Glutamatergic neuron (in vitro differentiated cells): ENCODE results near the gene ZNF497. TPM values are rescaled to one million over a fixed set of nuclear protein-coding genes. Genes with fewer than 3 reads are reported as not detected.
A peak's percentile ranks its signal among the peaks of the same experiment; 100 is the strongest.

Experiments used
- DNase-seq: peaks from one replicate; pipeline ENCODE4 v3.0.0; 2022
- H3K27ac Mint-ChIP-seq: one replicate; pipeline ENCODE4 v1.8.0; 2020; ENCODE audit warnings: mild to moderate bottlenecking, mixed read lengths, inconsistent platforms; ENCODE audit not compliant: unreplicated experiment
- H3K27me3 Mint-ChIP-seq: one replicate; pipeline ENCODE4 v1.8.0; 2020; ENCODE audit warnings: mild to moderate bottlenecking, moderate library complexity, mixed read lengths, inconsistent platforms; ENCODE audit not compliant: unreplicated experiment
- H3K36me3 Mint-ChIP-seq: one replicate; pipeline ENCODE4 v1.8.0; 2020; ENCODE audit warnings: mild to moderate bottlenecking, mixed read lengths, inconsistent platforms; ENCODE audit not compliant: unreplicated experiment
- H3K4me1 Mint-ChIP-seq: one replicate; pipeline ENCODE4 v1.8.0; 2020; ENCODE audit warnings: mild to moderate bottlenecking, low read depth, mixed read lengths, inconsistent platforms; ENCODE audit not compliant: unreplicated experiment
- H3K4me3 Mint-ChIP-seq: one replicate; pipeline ENCODE4 v1.8.0; 2020; ENCODE audit warnings: mild to moderate bottlenecking, mixed read lengths, inconsistent platforms; ENCODE audit not compliant: unreplicated experiment
- H3K9me3 Mint-ChIP-seq: one replicate; pipeline ENCODE4 v1.8.0; 2020; ENCODE audit warnings: mild to moderate bottlenecking, moderate library complexity, mixed read lengths, inconsistent platforms; ENCODE audit not compliant: unreplicated experiment
- CTCF ChIP-seq: fragments of 200-600 bp; sonication (generic); IDR thresholded peaks from one replicate; pipeline ENCODE4 v1.5.0; 2021; ENCODE audit not compliant: partially characterized antibody, unreplicated experiment
- total RNA-seq: library from RNA; stranded (reverse); fragmentation: NEBNext Ultra II Directional; extraction: Animal tissue kit (Norgen Biotek cat#: 25700); gene quantifications from one replicate; pipeline ENCODE4 v1.2.1, GENCODE V29; 2021; ENCODE audit not compliant: unreplicated experiment

The ZNF497 gene
- total RNA-seq, 1 donor from 2014 or later: 3.5 TPM

- H3K9me3 Mint-ChIP-seq: peaks cover 16% of the 10 kb centered on the region
- H3K27me3 Mint-ChIP-seq: peaks cover 6% of the 10 kb centered on the region
- H3K4me3 Mint-ChIP-seq: no peak overlapping the region
- H3K4me1 Mint-ChIP-seq: no peaks in the 10 kb centered on the region
- no peaks in the 10 kb centered on the region for H3K36me3 Mint-ChIP-seq
- no peak for DNase-seq
- TF ChIP-seq CTCF: no peak
- no peak overlapping the region for H3K27ac Mint-ChIP-seq
Measured at GRCh38 chr19:58355215-58355796, 7.2 kb downstream of the ZNF497 start.

DNA sequence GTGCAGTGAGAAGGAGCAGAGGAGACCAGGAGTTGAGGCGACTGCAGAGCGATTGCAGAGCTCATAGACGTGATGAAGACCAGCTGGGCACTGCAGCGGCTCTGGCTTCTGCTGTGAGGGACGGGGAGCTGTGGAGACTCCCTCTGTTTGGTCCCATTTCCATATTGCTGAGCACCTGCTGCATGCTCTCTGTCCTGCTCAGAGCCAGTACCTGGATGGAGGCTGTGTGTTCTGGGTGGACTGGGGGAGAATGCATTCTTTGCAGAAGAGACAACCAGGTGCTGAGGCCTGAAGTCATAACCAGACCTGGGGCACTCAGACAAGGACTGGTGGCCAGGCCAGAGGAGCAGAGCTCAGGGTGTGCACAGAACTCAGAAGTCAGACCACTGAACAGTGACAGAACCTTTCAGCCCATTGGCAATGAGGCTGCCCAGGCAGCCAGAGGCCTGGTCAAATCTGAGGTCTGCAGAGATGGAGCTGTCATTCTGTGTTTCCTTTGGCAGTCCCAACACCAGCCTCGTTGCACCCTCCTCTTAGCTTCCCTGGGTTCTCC, 8.0 kb downstream of the ZNF497 start:
- H3K4me1 Mint-ChIP-seq: no peaks in the 10 kb centered on the region
- no peak for TF ChIP-seq CTCF
- H3K27ac Mint-ChIP-seq: no peak overlapping the region
- peaks cover 6% of the 10 kb centered on the region for H3K27me3 Mint-ChIP-seq
- no peak for DNase-seq
- no peak overlapping the region for H3K4me3 Mint-ChIP-seq
- peaks cover 16% of the 10 kb centered on the region for H3K9me3 Mint-ChIP-seq
- H3K36me3 Mint-ChIP-seq: peaks cover 3% of the 10 kb centered on the region

GRCh38 chr19:58353717-58354477, 8.7 kb downstream of the ZNF497 start:
- no peak overlapping the region for H3K4me3 Mint-ChIP-seq
- H3K9me3 Mint-ChIP-seq: peaks cover 14% of the 10 kb centered on the region
- no peak overlapping the region for H3K27ac Mint-ChIP-seq
- DNase-seq: no peak
- H3K27me3 Mint-ChIP-seq: peaks cover 4% of the 10 kb centered on the region
- H3K36me3 Mint-ChIP-seq: peaks cover 5% of the 10 kb centered on the region
- TF ChIP-seq CTCF: no peak
- no peaks in the 10 kb centered on the region for H3K4me1 Mint-ChIP-seq

GRCh38 chr19:58352760-58353671, 9.5 kb downstream of the ZNF497 start, which contains the start of gene A1BG:
A1BG (minus strand) TSS chr19:58353492; CDS start chr19:58353437, 55 bp downstream.
- Mint-ChIP-seq H3K27me3 (peaks cover 4% of the 10 kb centered on the region), H3K36me3 (peaks cover 5% of the 10 kb centered on the region), H3K9me3 (peaks cover 14% of the 10 kb centered on the region), H3K4me3 (peak within 1 kb of the TSS; percentile 49), H3K27ac (no peak within 1 kb of the TSS), H3K4me1 (peaks cover 3% of the 10 kb centered on the region)
- DNase-seq: no peak
- no peak for TF ChIP-seq CTCF
